NCI-H146 treated with DMSO at 0.1 percent for 48 hours (cell line): ENCODE measurements around the gene SEMA3B.
"Not testable (repeated sequence)": the region's sequence is repeated elsewhere in the genome, so short reads cannot be mapped to it uniquely, and the experiment has no call there.

ENCODE experiments used
- DNase-seq: peaks from one replicate; lab custom pipeline; 2025; ENCODE audit not compliant: unreplicated experiment; lab: John Stamatoyannopoulos, UW

SEMA3B gene

GRCh38 chr3:50271314-50271936 is 2.5 kb downstream of the SEMA3B start:
- DNase-seq: no peak

DNA sequence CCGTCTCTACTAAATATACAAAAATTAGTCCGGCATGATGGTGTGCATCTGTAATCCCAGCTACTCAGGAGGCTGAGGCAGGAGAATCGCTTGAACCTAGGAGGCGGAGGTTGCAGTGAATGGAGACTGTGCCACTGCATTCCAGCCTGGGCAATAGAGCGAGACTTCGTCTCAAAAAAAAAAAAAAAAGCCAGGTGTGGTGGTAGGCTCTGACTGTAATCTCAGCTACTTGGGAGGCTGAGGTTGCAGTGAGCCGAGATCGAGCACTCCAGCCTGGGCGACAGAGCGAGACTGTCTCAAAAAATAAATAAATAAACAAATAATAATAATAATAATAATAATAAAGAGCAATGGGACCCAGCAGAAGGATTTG is 3.6 kb downstream of the SEMA3B start:
- DNase-seq: not testable (repeated sequence)

- peak; percentile 40 for DNase-seq
Measured at GRCh38 chr3:50272911-50273688, 4.2 kb downstream of the SEMA3B start.

DNA sequence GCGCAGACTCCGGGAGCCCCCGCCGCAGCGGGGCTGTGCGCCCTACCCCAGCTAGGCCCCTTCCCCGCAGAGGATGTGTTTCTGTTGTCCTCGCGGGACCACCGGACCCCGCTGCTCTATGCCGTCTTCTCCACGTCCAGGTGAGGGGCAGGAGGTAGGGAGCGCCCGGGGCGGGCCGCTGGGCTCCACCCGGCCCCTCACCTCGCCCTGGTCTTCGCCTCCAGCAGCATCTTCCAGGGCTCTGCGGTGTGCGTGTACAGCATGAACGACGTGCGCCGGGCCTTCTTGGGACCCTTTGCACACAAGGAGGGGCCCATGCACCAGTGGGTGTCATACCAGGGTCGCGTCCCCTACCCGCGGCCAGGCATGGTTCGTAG is 4.7 kb downstream of the SEMA3B start:
- DNase-seq: no peak

DNA sequence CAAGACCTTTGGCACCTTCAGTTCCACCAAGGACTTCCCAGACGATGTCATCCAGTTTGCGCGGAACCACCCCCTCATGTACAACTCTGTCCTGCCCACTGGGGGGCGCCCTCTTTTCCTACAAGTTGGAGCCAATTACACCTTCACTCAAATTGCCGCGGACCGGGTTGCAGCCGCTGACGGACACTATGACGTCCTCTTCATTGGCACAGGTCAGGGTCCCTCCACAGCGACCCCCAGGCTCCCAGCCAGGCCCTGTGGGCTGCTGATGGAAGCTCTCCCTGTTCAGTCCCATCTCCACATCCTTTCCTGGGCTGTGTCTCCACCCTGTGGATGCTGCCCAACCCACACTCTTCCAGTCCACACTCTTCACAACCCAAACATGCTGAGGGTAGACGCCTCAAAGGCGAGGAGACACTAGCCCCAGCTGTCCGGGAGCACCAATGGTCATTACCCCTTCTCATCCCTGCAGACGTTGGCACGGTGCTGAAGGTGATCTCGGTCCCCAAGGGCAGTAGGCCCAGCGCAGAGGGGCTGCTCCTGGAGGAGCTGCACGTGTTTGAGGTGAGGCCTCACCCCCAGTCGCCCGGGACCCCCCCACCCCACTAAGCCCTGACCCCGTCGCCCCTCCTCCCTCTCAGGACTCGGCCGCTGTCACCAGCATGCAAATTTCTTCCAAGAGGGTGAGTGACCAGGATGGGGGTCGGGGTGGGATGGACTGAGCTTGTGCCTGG is 5.6 kb downstream of the SEMA3B start:
- DNase-seq: no peak

- DNase-seq: no peak
Measured at GRCh38 chr3:50275141-50275995, 6.4 kb downstream of the SEMA3B start.

DNA sequence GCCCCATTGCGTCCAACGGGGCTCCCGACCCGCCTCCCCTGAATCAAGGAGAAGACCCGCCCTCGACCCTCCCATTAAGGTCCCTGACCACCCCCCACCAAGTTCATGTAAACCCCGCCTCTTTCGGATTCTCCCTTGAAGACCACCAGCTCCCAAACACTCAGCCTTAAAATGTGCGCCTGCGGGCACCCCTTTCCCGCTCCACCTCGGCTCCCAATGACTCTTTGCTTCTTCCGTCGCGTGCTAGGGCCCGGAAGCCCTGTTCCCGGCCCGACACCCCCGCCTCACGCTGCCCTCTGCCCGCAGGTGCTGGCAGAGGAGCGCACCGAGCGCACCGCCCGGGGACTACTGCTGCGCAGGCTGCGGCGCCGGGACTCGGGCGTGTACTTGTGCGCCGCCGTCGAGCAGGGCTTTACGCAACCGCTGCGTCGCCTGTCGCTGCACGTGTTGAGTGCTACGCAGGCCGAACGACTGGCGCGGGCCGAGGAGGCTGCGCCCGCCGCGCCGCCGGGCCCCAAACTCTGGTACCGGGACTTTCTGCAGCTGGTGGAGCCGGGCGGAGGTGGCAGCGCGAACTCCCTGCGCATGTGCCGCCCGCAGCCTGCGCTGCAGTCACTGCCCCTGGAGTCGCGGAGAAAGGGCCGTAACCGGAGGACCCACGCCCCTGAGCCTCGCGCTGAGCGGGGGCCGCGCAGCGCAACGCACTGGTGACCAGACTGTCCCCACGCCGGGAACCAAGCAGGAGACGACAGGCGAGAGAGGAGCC is 7.2 kb downstream of the SEMA3B start:
- no peak for DNase-seq

DNA sequence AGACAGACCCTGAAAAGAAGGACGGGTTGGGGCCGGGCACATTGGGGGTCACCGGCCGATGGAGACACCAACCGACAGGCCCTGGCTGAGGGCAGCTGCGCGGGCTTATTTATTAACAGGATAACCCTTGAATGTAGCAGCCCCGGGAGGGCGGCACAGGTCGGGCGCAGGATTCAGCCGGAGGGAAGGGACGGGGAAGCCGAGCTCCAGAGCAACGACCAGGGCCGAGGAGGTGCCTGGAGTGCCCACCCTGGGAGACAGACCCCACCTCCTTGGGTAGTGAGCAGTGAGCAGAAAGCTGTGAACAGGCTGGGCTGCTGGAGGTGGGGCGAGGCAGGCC is 7.8 kb downstream of the SEMA3B start:
- no peak for DNase-seq

- no peak for DNase-seq
Measured at GRCh38 chr3:50278123-50278879, 9.4 kb downstream of the SEMA3B start.

- no peak for DNase-seq
Measured at GRCh38 chr3:50278880-50279224, 9.9 kb downstream of the SEMA3B start, which contains the start of gene LSMEM2. Gene LSMEM2, plus strand, starts transcription at chr3:50279087. Its CDS starts 27 bp downstream, at chr3:50279114.

DNA sequence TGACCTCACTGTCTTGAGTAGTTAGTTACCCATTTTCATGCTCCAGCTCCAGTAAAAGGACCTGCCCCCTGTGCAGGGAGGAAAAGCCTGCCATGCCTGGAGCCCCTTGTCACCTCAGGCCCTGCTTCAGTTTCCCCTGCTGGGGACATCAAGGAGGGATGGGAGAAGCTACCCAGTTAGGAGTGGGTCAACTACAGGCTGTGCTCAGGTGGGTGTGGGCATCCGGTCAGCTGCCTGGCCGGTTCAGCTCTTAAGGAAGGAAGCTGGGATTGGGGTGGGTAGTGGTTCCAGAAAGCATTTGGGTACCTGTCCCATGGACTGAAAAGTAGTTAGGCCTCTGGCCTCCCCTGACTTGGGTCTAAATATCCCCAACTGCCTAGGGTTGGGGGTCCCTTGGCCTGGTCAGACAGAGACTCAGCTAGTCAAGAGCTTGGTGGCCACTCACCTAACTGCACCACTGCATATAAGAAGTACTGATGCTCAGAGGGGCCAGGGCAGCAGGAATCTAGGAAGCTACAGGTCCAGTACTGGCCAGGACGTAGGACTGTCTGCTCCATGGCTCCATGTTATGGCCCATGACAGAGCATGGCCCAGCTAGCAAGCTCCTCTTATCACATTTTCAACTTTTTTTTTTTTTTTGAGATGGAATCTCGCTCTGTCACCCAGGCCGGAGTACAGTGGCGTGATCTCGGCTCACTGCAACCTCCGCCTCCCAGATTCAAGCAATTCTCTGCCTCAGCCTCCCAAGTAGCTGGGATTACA is 10.5 kb downstream of the SEMA3B start:
- DNase-seq: no peak

DNA sequence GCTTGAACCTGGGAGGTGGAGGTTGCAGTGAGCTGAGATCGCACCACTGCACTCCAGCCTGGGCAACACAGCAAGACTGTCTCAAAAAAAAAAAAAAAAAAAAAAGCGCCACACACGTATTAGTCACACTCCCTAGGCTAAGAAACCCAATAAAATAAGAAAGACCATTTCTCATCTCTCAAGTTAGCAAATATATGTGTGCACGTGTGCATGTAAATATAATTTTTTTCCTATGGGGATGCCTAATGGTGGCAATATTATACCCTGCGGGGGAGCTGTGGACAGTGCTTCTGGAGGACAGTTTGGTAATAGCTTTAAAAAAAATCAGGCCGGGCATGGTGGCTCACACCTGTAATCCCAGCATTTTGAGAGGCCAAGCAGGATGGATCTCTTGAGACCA is 15.2 kb downstream of the SEMA3B start:
- not testable (repeated sequence) for DNase-seq

DNA sequence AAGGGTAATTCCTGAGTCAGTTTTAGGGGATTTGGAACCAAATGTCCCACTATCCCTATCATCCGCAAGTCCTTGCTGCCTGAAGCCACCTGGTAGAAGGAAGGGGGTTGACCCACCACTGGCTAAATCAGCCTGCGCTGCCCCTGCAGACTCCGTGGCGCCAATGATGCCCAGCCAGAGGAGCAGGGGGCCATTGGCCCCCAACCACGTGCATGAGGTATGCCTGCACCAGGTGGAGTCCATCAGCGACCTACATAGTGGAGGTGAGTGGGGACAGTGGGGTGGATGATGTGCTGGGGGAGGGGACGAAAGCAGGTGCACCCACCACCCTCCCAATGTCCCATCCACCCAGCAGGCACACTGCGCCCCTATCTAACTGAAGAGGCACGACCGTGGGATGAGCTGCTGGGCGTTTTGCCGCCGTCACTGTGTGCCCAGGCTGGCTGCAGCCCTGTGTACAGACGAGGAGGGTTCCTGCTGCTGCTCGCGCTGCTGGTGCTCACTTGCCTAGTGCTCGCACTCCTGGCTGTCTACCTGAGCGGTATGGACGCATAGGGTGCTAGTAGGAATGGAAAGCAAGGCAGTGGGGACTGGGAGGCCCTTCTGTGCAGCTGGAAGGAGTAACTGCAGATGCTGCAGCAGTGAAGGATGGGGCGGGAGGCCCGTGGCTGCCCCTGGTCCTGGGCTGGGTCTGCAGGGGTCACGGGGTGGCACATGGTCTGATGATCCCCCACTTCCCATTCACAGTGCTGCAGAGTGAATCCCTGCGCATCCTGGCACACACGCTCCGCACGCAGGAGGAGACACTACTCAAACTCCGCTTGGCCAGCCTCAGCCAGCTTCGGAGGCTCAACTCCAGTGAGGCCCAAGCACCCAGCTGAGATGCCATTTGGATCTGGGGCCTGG is 17.6 kb downstream of the SEMA3B start:
- DNase-seq: no peak

DNA sequence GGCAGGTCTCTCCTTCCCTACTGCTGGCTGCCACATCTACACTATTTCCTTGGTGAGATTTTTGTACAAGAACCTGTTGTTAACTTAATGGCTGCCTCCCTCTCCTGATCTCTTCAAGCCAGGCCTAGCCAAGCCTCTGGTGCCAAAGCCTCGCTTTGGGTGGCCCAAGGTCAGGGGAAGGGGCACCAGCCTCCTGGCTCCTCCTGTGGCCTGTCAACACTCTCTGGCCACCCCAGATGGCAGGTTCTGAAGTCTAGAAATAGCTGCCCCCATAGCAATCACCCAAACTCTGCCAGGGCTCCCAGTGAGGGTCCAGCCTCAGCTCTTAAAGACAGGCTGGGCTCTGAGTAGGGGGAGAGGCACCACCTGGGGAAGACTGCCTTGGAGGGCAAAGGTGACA is 18.3 kb downstream of the SEMA3B start:
- no peak for DNase-seq

DNA sequence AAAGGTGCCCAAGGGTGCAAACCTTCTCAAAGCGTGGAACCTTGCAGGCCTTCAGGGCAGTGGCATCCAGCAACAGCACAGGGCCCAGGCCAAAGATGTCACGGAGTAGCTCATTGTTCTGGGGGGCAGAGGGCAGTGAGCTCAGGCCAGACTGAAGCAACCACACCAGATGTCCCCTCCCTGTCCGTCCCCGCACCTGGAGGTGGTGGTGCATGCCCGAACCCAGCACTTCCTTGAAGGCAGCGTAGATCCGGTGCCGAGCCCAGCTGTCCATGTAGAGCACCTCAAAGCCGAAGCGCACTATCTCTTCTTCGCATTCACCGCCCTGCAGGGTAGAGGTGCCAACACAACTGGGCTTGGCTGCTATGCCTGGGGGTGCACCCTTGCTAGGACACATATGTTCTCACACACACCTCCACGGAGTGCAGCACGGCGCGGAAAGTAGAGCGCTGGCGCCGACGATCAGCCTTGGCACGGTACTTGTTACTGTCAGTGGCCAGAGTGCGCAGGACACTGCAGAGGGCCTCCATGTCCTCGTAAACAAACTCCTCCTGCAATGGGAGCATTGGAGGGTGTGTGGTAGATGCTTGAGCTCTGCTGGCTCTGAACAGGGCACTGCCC is 19.6 kb downstream of the SEMA3B start:
- no peak for DNase-seq

- DNase-seq: no peak
Measured at GRCh38 chr3:50289130-50289529, 20.2 kb downstream of the SEMA3B start.

DNA sequence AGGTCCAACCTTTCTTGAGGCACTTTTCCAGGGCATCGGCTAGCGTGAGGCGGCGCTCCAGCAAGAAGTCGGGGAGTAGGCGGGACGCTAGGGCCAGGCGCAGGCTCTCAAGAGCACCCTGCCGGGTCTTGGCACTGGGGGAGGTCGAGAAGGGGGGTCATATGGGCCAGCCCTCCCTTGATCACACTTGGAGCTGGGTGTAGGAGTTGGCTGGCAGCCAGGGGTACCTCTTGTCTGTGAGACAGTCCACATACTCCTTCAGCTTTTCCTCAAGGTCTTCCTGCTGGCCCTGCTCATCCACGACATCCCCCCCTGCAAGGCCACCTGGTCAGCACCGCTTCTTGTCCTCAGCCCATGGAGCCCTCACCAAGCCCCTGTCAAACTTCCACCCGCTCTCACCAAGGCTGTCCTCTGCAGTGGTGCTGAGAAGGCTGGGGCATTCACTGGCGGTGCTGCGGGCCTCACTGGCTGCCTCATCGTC is 21.3 kb downstream of the SEMA3B start:
- DNase-seq: no peak
